HepG2 (cell line): ENCODE data around the gene RAB5B. TPM values are rescaled to one million over a fixed set of nuclear protein-coding genes. Genes with fewer than 3 reads are reported as not detected.
A peak's percentile ranks its signal among the peaks of the same experiment; 100 is the strongest.

Experiments used
- CREB3 ChIP-seq: sonication (generic); formaldehyde crosslinking; IDR thresholded peaks from 2 replicates; pipeline ENCODE4 v1.5.0; 2020; ENCODE audit warnings: missing genetic modification reagents
- GATA4 ChIP-seq: sonication (generic); IDR thresholded peaks from 2 replicates; pipeline ENCODE4 v1.6.1; 2016; ENCODE audit warnings: antibody characterized with exemption, low read depth, borderline replicate concordance
- MED1 ChIP-seq: sonication (generic); formaldehyde crosslinking; IDR thresholded peaks from 2 replicates; pipeline ENCODE4 v1.4.0; 2020; ENCODE audit warnings: missing genetic modification reagents
- MEIS2 ChIP-seq: sonication (generic); formaldehyde crosslinking; IDR thresholded peaks from 2 replicates; pipeline ENCODE4 v1.9.0; 2021; ENCODE audit warnings: mild to moderate bottlenecking, missing genetic modification reagents
- NR3C1 ChIP-seq: sonication (generic); formaldehyde crosslinking; IDR thresholded peaks from 2 replicates; pipeline ENCODE4 v1.4.0; 2020; ENCODE audit warnings: missing genetic modification reagents
- PRDM15 ChIP-seq: sonication (generic); formaldehyde crosslinking; IDR thresholded peaks from 2 replicates; pipeline ENCODE4 v1.4.0; 2020; ENCODE audit warnings: missing genetic modification reagents
- STAT5B ChIP-seq: sonication (generic); formaldehyde crosslinking; IDR thresholded peaks from 2 replicates; pipeline ENCODE4 v1.4.0; 2020; ENCODE audit warnings: missing genetic modification reagents
- TBP ChIP-seq: sonication (generic); formaldehyde crosslinking; IDR thresholded peaks from 2 replicates; pipeline ENCODE4 v1.5.0; 2020; ENCODE audit warnings: missing genetic modification reagents
- ZBTB43 ChIP-seq: sonication (generic); formaldehyde crosslinking; conservative IDR thresholded peaks from 2 replicates; pipeline ENCODE4 v1.4.0; 2020; ENCODE audit warnings: missing genetic modification reagents
- ZC3H4 ChIP-seq: sonication (generic); formaldehyde crosslinking; IDR thresholded peaks from 2 replicates; pipeline ENCODE4 v1.4.0; 2020; ENCODE audit warnings: missing genetic modification reagents, borderline replicate concordance
- ZNF335 ChIP-seq: sonication (generic); formaldehyde crosslinking; IDR thresholded peaks from 2 replicates; pipeline ENCODE4 v1.4.0; 2020; ENCODE audit warnings: missing genetic modification reagents
- ZNF562 ChIP-seq: sonication (generic); formaldehyde crosslinking; IDR thresholded peaks from 2 replicates; pipeline ENCODE4 v1.8.0; 2022; ENCODE audit warnings: missing genetic modification reagents, borderline replicate concordance
- ZNF572 ChIP-seq: sonication (generic); formaldehyde crosslinking; IDR thresholded peaks from 2 replicates; pipeline ENCODE4 v1.5.1; 2020; ENCODE audit warnings: mild to moderate bottlenecking, missing genetic modification reagents
- polyA plus RNA-seq, 8 experiments: library from polyadenylated mRNA; depleted of rRNA in 3 of 8; stranded (reverse) in 7 of 8; unstranded in 1 of 8; fragments of >200 nt; fragmentation: Illumina TruSeq in 4 of 8; extraction: Trizol in 4 of 8; gene quantifications; 2 replicates each; pipeline versions ENCODE4 v1.2.1 to v1.2.3, GENCODE V29; 2011 to 2016; ENCODE audit warnings: low read depth in 4 of 8, missing spikeins in 1 of 8, mixed read lengths in 1 of 8; ENCODE audit not compliant: insufficient read depth in 1 of 8
- total RNA-seq, 5 experiments: library from RNA; depleted of rRNA; stranded (reverse); fragments of >200 nt; fragmentation: Illumina TruSeq; extraction: Trizol; gene quantifications; 2 replicates each; pipeline ENCODE4 v1.2.3, GENCODE V29; 2016; ENCODE audit warnings: low read depth in 1 of 5
- TF ChIP-seq, protein P1 (sequence below): sonication (generic); formaldehyde crosslinking; IDR thresholded peaks from 2 replicates; pipeline ENCODE4 v1.5.1; 2020; ENCODE audit warnings: mild to moderate bottlenecking, moderate library complexity, missing genetic modification reagents
- TF ChIP-seq, protein P2 (sequence below): sonication (generic); formaldehyde crosslinking; IDR thresholded peaks from 2 replicates; pipeline ENCODE4 v1.4.0; 2020; ENCODE audit warnings: mild to moderate bottlenecking, missing genetic modification reagents
- TF ChIP-seq, protein P3 (sequence below): sonication (generic); formaldehyde crosslinking; conservative IDR thresholded peaks from 2 replicates; pipeline ENCODE4 v1.4.0; 2020; ENCODE audit warnings: missing genetic modification reagents
- TF ChIP-seq, protein P4 (sequence below): sonication (generic); formaldehyde crosslinking; IDR thresholded peaks from 2 replicates; pipeline ENCODE4 v1.4.0; 2020; ENCODE audit warnings: mild to moderate bottlenecking, missing genetic modification reagents

RAB5B gene
- total and polyA plus RNA-seq, 2 of the 13 experiments (the other 11 are each of a cell fraction or from before 2014, with no cell fraction given) = 26.0 to 68.3 TPM

DNA sequence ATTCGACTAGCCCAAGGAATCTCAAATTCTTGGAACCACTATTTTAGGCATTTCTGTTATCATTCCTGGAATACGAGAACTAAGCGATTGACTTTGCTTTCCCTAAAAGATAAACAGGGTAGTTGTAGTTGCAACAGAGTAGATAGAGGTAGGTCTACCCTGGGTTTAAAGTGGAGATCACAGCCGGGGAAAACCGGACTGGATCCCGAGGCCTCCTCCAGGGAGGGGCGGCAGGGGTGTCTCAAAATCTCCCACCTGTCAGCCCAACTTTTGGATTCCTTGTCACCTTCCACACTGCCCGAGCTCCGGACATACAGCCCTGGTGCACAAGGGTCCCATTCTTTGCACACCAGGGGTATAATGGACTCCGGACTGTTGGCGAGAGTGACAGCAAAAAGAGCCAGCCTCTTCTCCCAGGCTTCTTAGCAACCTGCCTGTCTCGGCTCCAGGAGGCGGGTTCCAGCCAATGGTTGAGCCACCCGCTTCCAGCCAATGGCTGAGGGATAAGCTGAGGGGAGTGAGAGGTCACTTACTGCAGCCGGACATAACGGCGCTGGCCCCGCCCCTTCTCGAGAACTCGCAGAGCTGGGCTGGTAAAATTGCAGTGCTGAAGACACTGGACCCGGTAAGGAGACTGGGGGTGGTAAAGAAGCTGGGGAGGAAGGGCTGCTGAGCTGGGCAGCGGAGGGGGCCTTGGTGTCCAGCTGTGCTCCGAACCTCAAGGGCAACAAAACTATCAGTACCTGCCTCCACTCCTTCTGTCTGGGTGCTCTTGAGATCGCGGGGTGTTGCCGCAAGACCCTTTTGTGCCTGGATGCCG lies 23.0 kb downstream of the RAB5B start, which contains the start of gene SUOX (continued):
- 0 out of 2 replicates have a peak, but pooled peaks have one; percentile 33 for TF ChIP-seq CREB3
- TF ChIP-seq, protein P1, sequence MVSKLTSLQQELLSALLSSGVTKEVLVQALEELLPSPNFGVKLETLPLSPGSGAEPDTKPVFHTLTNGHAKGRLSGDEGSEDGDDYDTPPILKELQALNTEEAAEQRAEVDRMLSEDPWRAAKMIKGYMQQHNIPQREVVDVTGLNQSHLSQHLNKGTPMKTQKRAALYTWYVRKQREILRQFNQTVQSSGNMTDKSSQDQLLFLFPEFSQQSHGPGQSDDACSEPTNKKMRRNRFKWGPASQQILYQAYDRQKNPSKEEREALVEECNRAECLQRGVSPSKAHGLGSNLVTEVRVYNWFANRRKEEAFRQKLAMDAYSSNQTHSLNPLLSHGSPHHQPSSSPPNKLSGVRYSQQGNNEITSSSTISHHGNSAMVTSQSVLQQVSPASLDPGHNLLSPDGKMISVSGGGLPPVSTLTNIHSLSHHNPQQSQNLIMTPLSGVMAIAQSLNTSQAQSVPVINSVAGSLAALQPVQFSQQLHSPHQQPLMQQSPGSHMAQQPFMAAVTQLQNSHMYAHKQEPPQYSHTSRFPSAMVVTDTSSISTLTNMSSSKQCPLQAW = peak; percentile 76; the same call in 1 of the 2 replicates
- TF ChIP-seq ZC3H4 (CRISPR knock-in tag) = 0 out of 2 replicates have a peak, but pooled peaks have one; percentile 13
- peak; percentile 59; the same call in 1 of the 2 replicates for TF ChIP-seq GATA4
- no peak for TF ChIP-seq NR3C1
- TF ChIP-seq TBP (CRISPR knock-in tag) = no peak; the same call in 1 of the 2 replicates
- no peak for TF ChIP-seq ZNF562 (CRISPR knock-in tag)
- TF ChIP-seq MEIS2 (CRISPR knock-in tag) = no peak
- peak; percentile 80 for TF ChIP-seq ZBTB43 (CRISPR knock-in tag)
- TF ChIP-seq PRDM15 (CRISPR knock-in tag) = peak; percentile 41; the same call in 1 of the 2 replicates
- TF ChIP-seq ZNF335 = no peak
- no peak for TF ChIP-seq STAT5B
- TF ChIP-seq, protein P2, sequence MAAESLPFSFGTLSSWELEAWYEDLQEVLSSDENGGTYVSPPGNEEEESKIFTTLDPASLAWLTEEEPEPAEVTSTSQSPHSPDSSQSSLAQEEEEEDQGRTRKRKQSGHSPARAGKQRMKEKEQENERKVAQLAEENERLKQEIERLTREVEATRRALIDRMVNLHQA (CRISPR knock-in tag) = no peak
- TF ChIP-seq MED1 (CRISPR knock-in tag) = peak; percentile 48
- TF ChIP-seq ZNF572 (CRISPR knock-in tag) = 0 out of 2 replicates have a peak, but pooled peaks have one; percentile 9
- TF ChIP-seq, protein P3, sequence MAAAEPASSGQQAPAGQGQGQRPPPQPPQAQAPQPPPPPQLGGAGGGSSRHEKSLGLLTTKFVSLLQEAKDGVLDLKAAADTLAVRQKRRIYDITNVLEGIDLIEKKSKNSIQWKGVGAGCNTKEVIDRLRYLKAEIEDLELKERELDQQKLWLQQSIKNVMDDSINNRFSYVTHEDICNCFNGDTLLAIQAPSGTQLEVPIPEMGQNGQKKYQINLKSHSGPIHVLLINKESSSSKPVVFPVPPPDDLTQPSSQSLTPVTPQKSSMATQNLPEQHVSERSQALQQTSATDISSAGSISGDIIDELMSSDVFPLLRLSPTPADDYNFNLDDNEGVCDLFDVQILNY (CRISPR knock-in tag) = no peak
- TF ChIP-seq, protein P4, sequence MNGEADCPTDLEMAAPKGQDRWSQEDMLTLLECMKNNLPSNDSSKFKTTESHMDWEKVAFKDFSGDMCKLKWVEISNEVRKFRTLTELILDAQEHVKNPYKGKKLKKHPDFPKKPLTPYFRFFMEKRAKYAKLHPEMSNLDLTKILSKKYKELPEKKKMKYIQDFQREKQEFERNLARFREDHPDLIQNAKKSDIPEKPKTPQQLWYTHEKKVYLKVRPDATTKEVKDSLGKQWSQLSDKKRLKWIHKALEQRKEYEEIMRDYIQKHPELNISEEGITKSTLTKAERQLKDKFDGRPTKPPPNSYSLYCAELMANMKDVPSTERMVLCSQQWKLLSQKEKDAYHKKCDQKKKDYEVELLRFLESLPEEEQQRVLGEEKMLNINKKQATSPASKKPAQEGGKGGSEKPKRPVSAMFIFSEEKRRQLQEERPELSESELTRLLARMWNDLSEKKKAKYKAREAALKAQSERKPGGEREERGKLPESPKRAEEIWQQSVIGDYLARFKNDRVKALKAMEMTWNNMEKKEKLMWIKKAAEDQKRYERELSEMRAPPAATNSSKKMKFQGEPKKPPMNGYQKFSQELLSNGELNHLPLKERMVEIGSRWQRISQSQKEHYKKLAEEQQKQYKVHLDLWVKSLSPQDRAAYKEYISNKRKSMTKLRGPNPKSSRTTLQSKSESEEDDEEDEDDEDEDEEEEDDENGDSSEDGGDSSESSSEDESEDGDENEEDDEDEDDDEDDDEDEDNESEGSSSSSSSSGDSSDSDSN (CRISPR knock-in tag) = peak; percentile 42; the same call in 1 of the 2 replicates
